Stimulated activated CD8-positive, alpha-beta memory T cell treated with anti-CD3 and anti-CD28 coated beads, Interleukin-12 subunit alpha, Interleukin-12 subunit beta, amount 100 ng/mL, for 1 hour (primary cell): Measurements from ENCODE around the gene ASTN2.
"Not testable (repeated sequence)": the region's sequence is repeated elsewhere in the genome, so short reads cannot be mapped to it uniquely, and the experiment has no call there.

Experiments
- DNase-seq: peaks from one replicate; pipeline ENCODE4 v3.0.0-alpha.2; 2020; ENCODE audit warnings: low read depth

ASTN2 gene

GRCh38 chr9:117074784-117075520 lies 339.9 kb downstream of the ASTN2 start:
- no peak for DNase-seq

GRCh38 chr9:117074342-117074662 lies 340.6 kb downstream of the ASTN2 start:
- no peak for DNase-seq

- no peak for DNase-seq
These were observed 341.1 kb downstream of the ASTN2 start for GRCh38 chr9:117073539-117074341.

GRCh38 chr9:117073071-117073470 lies 341.8 kb downstream of the ASTN2 start:
- DNase-seq, result no peak

- no peak for DNase-seq
These were observed 342.6 kb downstream of the ASTN2 start for GRCh38 chr9:117072216-117072615.

GRCh38 chr9:117071673-117072207 lies 343.1 kb downstream of the ASTN2 start:
- not testable (repeated sequence) for DNase-seq

- no peak for DNase-seq
These were observed 351.0 kb downstream of the ASTN2 start for GRCh38 chr9:117063721-117064471.

- no peak for DNase-seq
These were observed 353.9 kb downstream of the ASTN2 start for GRCh38 chr9:117060963-117061362.

GRCh38 chr9:117050007-117050406 lies 364.9 kb downstream of the ASTN2 start:
- no peak for DNase-seq

GRCh38 chr9:117046666-117047327 lies 368.1 kb downstream of the ASTN2 start:
- DNase-seq, result no peak

- DNase-seq, result no peak
These were observed 370.6 kb downstream of the ASTN2 start for GRCh38 chr9:117044241-117044640.

- DNase-seq, result no peak
These were observed 371.7 kb downstream of the ASTN2 start for GRCh38 chr9:117043159-117043558.

GRCh38 chr9:117035546-117035945 lies 379.3 kb downstream of the ASTN2 start:
- DNase-seq, result no peak

GRCh38 chr9:117034866-117035265 lies 380.0 kb downstream of the ASTN2 start:
- no peak for DNase-seq

GRCh38 chr9:117030254-117030768 lies 384.5 kb downstream of the ASTN2 start:
- no peak for DNase-seq

- no peak for DNase-seq
These were observed 385.5 kb downstream of the ASTN2 start for GRCh38 chr9:117029341-117029740.

GRCh38 chr9:117028103-117028858 lies 386.6 kb downstream of the ASTN2 start:
- no peak for DNase-seq

- DNase-seq, result no peak
These were observed 393.0 kb downstream of the ASTN2 start for GRCh38 chr9:117021906-117022305.

- DNase-seq, result no peak
These were observed 395.8 kb downstream of the ASTN2 start for GRCh38 chr9:117018966-117019617.

GRCh38 chr9:117017414-117017985 lies 397.4 kb downstream of the ASTN2 start:
- no peak for DNase-seq
